GM21447 (cell line): Measurements from ENCODE around the gene ITPRID2.
A peak's percentile ranks its signal among the peaks of the same experiment; 100 is the strongest.

ENCODE experiments used
- ATAC-seq: cut with Tn5 transposase; IDR thresholded peaks from one replicate; pipeline ENCODE4 v1.9.1; 2021; ENCODE audit not compliant: unreplicated experiment

The ITPRID2 gene

DNA sequence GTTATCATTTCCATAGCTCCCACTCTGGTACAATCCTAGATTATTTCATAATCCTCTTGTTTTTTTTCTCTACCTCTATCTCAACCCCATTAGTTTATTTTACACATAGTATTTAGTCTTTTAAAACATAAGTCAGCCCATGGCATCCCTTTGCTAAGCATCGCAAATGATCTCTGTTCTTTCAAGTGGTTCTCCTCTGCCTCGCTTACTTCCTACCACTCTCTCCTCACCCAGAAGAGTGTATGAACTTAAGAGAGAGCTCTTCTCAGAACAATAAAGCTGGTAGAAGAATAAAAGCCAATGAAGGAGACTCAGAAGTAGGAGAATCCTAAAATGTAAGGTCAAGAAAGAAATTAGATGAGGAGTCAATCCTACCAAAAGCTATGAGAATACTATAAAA is 12.2 kb upstream of the ITPRID2 start:
- no peak for ATAC-seq

DNA sequence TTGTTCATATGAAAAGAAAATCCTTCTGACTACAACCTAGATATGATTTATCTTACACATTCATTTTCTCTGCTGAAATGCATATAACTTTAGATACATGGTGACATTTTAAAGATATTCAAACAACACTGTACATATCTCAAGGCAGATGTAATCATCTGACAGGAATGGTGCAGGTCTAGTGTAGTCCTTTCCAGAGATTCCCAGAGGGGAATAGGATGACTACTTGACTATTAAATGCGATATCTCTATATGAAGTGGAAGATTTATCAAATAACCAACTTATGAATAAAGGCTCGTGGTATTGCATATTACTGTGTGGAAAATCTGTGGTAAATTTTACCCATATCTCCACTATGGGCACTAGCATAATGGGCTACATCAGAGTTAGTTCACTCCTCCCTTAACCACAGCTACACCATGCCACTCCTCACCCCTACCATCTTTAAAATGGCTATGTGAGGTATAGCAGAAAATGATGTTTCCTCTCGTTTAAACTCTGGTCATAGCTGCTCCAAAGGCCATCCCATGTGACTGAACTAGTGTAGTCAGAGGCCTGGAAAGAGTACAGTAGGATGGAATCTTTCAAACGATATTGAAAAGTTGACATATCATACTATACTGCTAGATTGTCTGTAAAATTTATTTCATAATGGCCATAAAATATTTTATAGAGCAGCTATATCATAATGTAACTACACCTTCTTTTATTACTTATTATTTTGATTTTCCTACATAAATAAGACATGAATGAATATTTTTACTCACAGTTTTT is 9.1 kb upstream of the ITPRID2 start:
- no peak for ATAC-seq

DNA sequence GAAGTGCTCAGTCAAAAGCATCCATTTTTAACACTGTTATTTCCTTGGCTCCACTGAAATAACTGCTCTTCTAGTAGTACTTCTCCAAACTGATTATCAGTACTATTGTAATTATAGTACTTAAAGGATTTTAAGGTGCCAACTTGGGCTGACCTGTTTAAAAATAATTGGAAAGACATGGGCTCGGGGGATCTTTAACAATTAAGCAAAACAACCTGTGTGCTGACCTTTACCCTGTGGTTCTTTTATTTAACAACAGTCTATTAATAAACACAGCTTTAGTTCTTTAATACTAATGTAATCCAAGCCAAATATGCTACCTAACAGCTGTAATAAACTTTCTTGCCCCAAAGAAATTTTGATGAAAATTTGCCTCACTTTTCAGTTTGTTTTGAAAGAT is 6.9 kb upstream of the ITPRID2 start:
- no peak for ATAC-seq

DNA sequence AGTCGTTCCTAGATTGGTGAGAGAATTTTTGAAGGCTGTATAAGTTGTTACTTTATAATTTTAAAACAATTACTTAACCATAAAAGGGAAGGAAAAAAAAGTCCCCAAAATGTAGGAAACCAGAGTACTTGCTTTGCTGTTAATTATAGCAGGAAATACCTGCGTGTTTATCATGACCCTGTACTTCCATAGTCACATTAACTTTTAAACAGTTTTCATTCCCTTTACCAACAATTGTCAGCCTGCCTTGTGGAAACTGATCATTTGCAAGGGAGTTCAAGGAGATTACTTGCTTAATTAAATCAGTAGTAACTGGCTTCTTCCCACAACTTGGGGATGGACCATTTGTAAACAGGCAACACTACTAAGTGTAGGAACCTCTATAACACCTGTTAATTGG is 6.4 kb upstream of the ITPRID2 start:
- no peak for ATAC-seq

DNA sequence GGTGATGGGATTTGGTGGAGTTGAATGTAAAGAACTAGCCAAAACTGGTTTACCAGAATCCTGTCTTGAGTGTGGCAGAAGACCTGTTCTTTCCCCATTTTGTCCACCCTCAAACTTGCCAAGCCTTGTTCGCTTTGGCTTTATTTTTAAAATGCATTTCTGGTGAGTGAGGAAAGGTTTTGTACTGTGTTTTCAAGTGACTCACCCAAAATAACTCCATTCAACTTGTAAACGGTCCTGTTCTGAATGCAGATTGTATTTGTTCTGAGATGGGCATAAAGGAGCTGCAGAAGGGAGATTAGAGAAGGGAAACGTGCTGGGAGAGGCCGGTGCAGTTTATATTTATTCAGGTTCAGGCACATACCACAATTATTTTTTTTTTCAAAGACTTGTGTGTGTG is 5.3 kb upstream of the ITPRID2 start:
- ATAC-seq = no peak

DNA sequence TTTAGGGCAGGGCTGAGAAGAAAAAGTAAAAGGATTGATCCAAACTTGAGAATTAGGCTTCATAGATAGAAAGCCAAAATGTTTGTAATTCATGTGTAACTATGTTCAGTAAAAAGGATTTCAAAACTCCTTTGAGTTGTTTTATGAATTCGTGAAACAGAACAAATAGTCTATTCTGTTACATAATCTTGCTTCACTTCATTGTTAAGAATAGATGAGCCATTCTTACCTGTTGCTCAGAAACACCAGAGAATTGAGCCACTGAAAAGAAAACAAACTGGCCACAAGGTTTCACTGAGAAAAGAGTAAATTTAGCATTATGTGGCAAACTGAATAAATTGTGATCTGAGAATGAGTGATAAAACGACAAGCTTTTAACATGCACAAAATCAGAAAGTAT is 4.5 kb upstream of the ITPRID2 start:
- ATAC-seq = no peak

DNA sequence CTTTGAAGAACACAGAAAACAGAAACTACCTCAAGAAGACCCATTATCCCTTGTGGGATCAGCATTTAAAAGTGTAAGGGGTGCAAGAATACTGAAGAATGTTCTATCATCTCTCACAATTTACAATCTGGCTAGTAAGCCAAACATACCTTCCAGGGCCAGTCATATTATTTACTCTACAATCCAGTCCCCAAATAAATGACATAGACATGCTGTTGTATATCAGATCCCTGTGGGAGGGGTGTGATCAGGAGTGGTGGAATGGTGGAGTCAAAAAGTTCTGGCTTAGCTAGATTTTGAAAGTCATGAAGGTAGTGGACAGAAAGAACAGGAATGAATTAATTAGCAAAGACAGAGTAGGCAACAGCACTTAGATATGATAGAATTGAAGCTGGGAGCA is 1.8 kb upstream of the ITPRID2 start:
- ATAC-seq = no peak

DNA sequence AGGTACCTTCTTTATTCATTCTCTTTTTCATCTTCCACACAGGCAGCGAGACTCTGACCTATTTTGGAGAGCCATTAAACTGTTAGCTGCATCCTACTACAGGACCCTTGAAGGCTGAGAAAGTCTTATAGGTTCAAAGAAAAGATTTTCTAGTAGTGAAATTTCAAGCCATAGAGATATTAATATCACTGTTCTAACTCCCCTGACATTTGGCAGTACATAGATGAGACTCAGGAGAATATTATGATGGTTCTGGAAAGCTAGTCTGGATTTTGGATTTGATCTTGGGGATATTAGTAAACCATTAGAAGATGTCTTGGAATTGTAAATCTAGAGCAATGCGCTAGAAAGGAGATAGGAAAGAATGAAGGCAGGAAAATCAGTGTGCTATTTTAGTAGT is 1.3 kb upstream of the ITPRID2 start:
- no peak for ATAC-seq

DNA sequence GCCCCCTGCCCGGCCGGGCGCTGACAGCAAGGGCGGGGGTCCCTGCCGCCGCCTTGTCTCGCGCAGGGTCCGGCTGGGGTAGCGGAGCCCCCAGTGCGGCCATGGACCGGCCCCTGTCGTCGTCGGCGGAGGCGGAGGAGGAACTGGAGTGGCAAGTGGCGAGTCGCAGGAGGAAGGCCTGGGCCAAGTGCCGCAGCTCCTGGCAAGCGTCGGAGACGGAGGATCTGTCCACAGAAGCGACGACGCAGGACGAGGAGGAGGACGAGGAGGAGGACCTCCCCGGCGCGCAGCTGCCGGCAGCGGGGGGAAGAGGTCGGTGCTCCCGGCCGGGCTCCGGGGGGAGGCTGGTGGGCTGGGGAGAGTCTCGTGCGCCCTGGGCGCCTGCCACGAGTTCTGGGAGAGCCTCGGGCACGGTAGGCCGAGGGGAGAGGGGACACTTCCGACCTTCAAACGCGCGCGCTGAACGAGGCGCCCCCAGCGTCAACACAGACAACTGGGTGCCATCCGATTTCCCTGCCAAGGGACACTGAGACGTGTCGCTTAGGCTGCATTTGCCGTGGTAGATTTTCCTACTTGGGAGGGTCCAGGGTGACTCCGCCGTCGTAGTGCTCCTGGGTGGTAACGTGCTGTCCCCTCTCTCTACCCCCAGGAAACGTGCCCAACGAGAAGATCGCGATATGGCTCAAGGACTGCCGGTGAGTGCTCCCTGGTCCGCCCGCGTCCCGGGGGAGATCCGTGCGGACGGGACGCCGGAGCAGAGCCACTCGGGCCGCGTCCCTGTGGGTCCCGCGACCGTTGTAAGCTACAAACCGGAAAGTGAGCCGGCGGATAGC is 652 bp downstream of the ITPRID2 start:
- peak; percentile 65 for ATAC-seq

DNA sequence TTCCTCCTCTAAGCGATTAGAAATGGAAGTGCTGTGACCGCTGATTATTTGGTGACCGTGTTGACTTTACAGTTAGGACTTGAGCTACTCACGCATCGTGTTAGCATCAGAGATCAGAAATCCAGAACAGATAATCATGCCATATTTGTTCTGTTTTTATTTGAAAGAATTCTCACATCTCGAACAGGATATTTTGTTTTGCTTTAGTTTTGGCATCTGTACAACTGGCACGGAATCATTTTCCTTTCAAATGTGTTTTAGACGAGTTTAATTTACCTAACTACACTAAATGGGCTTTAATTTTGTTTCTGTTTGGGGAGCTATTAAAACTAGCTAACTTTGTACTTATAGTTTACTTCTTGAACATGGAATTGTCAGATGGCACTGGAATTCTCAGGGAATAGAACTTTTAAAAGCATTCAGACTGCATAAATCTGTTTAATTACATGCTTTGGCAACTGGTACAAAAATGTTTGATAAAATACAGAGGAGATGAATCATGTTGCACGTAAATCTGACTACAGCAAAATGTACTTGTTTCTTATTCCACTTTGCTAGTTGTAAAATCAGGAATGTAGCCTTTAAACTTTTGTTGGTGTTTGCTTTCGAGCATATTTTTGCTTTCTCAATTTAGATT is 1.4 kb downstream of the ITPRID2 start:
- ATAC-seq = no peak

DNA sequence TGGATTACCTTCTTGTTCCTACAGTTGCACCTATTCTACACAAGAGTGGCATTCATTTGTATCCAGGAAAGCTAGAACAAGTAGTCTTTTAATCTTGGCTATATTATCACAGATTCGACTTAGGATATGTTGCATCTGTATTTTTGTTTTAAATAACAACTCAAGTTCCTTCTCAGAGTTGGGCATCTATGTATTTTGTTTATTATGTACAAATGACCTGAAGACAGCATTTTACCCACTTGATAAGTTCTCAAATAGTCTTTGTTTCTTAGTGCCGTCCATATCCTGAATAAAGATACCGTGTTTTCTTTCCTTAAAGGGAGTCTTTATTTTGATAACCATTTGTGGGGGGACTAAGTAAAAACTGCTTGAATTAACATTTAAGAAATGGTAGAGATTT is 2.9 kb downstream of the ITPRID2 start:
- no peak for ATAC-seq

DNA sequence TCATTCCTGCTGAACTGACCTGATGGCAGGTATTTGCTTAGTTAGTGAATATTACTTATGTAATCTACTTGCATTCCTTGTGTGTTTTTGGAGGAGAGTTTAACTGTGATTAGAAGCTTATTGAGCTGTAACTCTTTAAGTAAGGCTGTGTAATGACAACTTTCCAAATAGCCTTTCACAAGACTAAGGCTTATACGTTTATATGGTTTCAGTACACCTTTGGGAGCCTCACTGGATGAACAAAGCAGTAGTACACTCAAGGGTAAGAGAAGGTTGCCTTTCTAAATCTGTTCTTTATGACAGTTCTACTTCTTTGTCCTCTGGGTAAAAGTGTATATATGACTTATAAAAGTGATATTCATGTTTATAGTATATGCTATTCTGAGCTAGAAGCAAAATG is 4.3 kb downstream of the ITPRID2 start:
- ATAC-seq = no peak

DNA sequence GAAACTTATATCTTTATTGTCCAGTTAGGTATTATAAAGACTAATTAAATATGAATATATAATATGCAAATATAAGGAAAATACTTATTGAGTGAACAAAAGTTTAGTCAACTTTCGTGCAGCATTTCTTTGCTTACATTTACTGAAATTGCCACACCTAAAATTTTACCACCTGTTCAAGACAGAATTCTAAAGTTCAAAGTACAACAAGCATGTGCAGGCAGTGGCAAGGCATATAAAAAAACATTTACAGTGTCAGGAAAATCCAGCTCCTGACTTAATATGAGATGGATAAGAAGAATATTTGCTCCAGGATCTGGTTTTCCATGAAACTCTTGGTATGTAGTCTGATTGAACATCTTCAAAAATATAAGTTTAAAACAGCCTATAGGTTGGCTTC is 4.8 kb downstream of the ITPRID2 start:
- no peak for ATAC-seq

DNA sequence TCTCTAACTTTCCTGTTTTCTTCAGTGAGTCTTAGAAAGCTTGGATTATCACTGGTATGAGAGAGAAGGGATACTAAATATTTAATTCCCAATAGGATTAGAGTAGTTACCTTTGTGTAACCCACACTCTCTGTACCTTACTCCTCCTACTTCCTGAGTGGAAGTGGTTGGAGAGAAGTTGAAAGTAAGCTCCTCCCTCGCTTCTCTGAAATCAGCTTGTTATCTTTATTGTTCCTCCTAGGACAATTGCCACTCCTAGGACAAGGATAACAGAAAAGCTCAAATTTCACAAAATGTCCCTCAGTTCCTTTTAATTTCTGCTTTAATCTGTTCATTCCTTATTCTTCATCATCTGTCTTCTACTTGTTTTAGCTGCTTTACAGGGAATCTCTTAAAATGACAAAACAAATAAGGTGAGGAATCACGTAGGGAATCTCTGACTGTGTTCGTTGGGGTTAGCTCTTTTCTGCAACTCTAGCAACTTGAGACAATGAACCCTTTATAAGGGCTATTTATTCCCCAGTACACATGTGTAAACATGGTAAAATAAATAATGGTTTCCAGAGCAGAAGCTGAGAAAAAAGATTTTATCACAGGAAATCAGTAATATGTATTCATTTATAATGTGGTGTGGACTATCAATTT is 8.6 kb downstream of the ITPRID2 start:
- no peak for ATAC-seq

DNA sequence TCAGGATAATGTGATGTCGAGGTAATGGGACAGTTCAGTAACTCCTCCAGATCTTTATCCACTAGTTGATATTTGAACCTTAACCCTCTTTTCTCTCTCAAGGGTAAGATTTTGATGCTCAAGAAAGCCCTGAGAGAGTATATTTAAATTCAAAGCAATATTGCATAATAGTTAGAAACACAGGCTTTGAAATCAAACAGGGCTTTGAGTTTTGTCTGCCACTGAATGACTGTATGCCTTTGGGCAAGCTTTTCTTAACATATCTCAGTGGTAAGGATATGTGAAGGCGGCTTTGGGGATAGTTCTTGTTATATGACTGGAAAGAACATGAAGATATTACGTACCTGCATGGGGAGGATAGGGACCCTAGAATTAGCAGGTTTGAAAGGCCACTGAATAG is 11.1 kb downstream of the ITPRID2 start:
- ATAC-seq = no peak

DNA sequence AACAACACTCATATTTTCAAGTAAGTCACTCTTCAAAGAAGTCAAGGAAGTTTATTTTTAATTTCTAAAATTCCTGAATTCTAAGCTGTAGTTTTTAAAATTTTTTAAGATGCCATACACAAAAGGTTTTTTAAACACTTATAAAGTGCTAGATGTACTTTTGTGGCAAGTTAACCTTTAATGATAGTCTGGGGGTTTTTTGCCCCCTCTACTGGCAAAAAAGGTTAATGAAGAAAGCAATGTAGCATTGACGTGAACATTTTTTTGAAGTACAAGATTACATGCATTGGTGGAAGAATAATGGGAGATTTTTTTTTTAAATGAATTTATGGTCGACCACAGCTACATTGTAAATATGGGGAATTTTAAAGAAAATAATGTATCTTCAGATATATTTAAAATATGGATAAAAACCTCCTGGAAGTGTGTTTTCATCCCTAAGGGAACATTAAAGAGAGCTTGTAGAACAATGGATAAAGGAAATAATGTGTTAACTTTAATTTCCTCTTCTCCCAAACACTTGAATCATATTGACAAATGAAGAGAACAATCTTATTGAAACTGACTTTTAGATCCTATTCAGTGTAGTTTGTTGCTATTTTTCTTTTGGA is 12.6 kb downstream of the ITPRID2 start:
- no peak for ATAC-seq

DNA sequence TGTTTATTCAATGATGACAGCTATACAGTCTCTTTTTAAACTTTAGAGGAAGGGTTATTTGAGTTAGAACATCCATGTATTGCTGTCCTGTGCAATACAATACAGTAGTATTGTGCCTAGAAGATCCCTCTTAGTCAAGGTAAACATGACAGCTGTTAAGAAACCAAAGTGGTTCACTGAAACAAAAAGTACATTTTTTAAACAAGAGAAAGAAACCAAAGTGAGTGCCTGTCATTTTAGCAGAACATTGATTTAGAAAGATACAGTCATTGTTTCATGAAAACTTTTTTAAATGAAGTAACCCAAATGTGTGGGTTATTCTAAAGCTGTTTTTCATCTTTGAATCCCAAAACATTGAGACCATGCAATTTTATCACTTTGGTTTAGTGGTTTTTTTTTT is 15.5 kb downstream of the ITPRID2 start:
- peak; percentile 50 for ATAC-seq

DNA sequence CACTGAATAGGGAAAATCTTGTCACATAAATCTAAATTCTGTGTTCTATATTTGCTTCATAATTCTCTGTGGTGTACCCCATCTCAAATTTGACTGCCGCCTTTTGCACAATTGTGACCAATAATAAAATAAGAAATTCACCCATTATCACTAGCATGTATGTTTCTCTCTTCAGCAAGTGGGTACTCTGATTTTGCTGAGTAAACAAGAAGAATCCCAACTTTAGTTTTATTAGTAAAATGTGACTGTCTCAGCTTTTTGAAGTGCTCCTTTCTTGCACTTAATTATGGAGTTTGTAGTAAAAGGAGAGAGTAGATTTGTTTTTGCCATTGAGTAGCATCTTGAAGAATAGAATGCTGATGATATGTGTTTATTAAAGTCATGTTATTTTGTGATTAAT is 16.1 kb downstream of the ITPRID2 start:
- no peak for ATAC-seq

DNA sequence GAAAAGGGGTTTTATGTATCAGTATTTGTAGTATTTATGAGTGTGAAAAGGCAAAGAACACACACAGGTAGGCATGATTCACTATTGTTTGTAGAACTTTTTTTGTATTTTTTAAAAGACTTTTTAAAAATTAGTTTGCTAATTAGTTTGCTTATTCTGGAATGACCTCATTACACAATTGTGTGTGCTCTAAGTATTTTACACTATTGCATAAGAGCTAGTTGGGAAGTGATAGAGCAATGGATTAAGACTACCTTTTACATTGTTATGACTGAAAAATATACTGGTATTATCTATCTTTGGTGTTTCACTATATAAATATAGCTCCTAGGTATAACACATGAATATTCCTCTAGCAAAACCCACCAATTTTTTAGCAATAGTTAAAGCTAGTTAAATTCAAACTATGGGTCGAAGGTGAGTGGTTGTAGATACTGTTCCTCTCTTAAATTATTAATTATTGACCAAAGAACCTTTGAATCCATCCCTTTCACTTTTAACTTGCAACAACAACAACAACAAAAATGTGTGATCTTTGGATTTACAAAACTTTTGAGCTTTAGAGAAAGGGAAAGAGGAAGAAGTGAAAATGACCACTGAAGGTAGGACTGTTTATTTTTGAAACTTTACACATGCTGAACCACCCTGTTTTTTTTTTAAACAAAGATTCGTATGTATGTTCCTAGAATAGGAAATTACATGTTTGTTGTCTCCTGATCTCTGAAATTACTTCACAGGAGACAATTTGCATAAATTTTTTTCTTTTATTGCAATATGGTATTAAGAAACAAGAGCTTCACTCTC is 18.7 kb downstream of the ITPRID2 start:
- peak; percentile 60 for ATAC-seq

DNA sequence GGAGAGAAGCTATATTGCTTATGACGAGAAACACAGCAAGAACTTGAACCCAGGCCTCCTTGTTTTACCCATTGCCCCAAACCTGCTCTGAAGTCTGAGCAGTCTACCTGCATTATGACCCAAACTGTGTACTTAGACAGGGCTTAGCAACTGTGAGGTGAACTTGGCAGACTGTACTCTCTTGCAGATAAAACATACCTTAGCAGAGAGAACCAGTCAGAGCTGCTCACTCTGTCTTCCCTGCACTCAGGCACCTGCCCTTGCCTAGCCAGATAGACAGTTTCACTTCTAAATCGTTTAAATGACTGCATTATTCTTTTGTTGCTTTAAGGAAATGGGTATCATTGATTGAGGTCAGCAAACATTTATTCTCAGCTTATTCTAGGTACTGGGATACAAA is 20.3 kb downstream of the ITPRID2 start:
- ATAC-seq = no peak
